DND-41 (cell line): Measurements from ENCODE around the gene MARCHF3.

Source experiments
- CTCF ChIP-seq: IDR thresholded peaks from 2 replicates; pipeline ENCODE4 v1.5.1; 2012; ENCODE audit warnings: borderline replicate concordance, low read length, moderate library complexity, mild to moderate bottlenecking; ENCODE audit not compliant: poor library complexity, severe bottlenecking; ENCODE audit errors: extremely low read depth
- EZH2 ChIP-seq: IDR thresholded peaks from 3 replicates; pipeline ENCODE4 v1.6.1; 2012; ENCODE audit warnings: borderline replicate concordance, low read depth, mild to moderate bottlenecking, moderate library complexity, low read length, inconsistent platforms; ENCODE audit not compliant: severe bottlenecking

- TF ChIP-seq CTCF (no peak), EZH2 (no peak)
These were observed 15.8 kb downstream of the MARCHF3 start for GRCh38 chr5:127014573-127014972.
